Keratinocyte (primary cell): ENCODE data around the gene CDH12. TPM values are rescaled to one million over a fixed set of nuclear protein-coding genes. Genes with fewer than 3 reads are reported as not detected.

Experiments
- DNase-seq: peaks from one replicate; pipeline ENCODE4 v3.0.0-alpha.2; 2011; ENCODE audit warnings: low read depth, missing footprints, low spot score
- FAIRE-seq: peaks from 2 replicates; lab custom pipeline; 2011; peaks lifted over from hg19 to GRCh38; lab: Jason Lieb, UNC
- H2AFZ ChIP-seq: 2 replicates; pipeline ENCODE4 v1.6.0; 2012; ENCODE audit warnings: low read length, control low read depth, inconsistent platforms; ENCODE audit not compliant: control insufficient read depth
- H3K27ac ChIP-seq: 2 replicates; pipeline ENCODE4 v1.5.1; 2011; ENCODE audit warnings: low read length; ENCODE audit not compliant: control insufficient read depth, insufficient read depth
- H3K27me3 ChIP-seq: 3 replicates; pipeline ENCODE4 v1.6.0; 2011; ENCODE audit warnings: low read length; ENCODE audit not compliant: control insufficient read depth, insufficient read depth; ENCODE audit errors: extremely low read depth
- H3K36me3 ChIP-seq, 2 experiments: 2 replicates in 1 of 2; 3 replicates in 1 of 2; pipeline ENCODE4 v1.5.1; 2011; ENCODE audit warnings: low read length in 2 of 2, mild to moderate bottlenecking in 1 of 2; ENCODE audit not compliant: control insufficient read depth in 2 of 2, insufficient read depth in 2 of 2; ENCODE audit errors: extremely low read depth in 1 of 2
- H3K4me1 ChIP-seq: 3 replicates; pipeline ENCODE4 v1.5.1; 2011; ENCODE audit warnings: low read length; ENCODE audit not compliant: control insufficient read depth, insufficient read depth; ENCODE audit errors: extremely low read depth
- H3K4me2 ChIP-seq: 3 replicates; pipeline ENCODE4 v1.6.0; 2011; ENCODE audit warnings: low read depth, low read length; ENCODE audit not compliant: control insufficient read depth, insufficient read depth; ENCODE audit errors: extremely low read depth
- H3K4me3 ChIP-seq, 3 experiments: fragments of 200-600 bp in 1 of 3; sonication (generic) in 1 of 3; 2 replicates in 2 of 3; 3 replicates in 1 of 3; pipeline ENCODE4 v1.5.1; 2011 to 2016; ENCODE audit warnings: low read length in 3 of 3, mild to moderate bottlenecking in 3 of 3, control low read depth in 2 of 3, inconsistent platforms in 1 of 3, low read depth in 1 of 3, mixed read lengths in 1 of 3, mixed run types in 1 of 3, moderate library complexity in 1 of 3; ENCODE audit not compliant: control insufficient read depth in 2 of 3, insufficient read depth in 2 of 3; ENCODE audit errors: extremely low read depth in 1 of 3
- H3K79me2 ChIP-seq: 2 replicates; pipeline ENCODE4 v1.6.0; 2012; ENCODE audit warnings: low read length; ENCODE audit not compliant: control insufficient read depth, insufficient read depth
- H3K9ac ChIP-seq: 3 replicates; pipeline ENCODE4 v1.6.0; 2011; ENCODE audit warnings: low read length; ENCODE audit not compliant: control insufficient read depth, insufficient read depth; ENCODE audit errors: extremely low read depth
- H3K9me1 ChIP-seq: 3 replicates; pipeline ENCODE4 v1.6.0; 2011; ENCODE audit warnings: low read length; ENCODE audit not compliant: control insufficient read depth, insufficient read depth; ENCODE audit errors: extremely low read depth
- H3K9me3 ChIP-seq: 2 replicates; pipeline ENCODE4 v1.5.1; 2012; ENCODE audit warnings: low read depth, low read length; ENCODE audit not compliant: control insufficient read depth
- H4K20me1 ChIP-seq: 3 replicates; pipeline ENCODE4 v1.6.0; 2011; ENCODE audit warnings: low read length; ENCODE audit not compliant: control insufficient read depth, insufficient read depth; ENCODE audit errors: extremely low read depth
- CTCF ChIP-seq, 3 experiments: IDR thresholded peaks in 1 of 3; conservative IDR thresholded peaks in 1 of 3; optimal IDR thresholded peaks in 1 of 3; 2 replicates in 2 of 3; 3 replicates in 1 of 3; pipeline versions ENCODE3 to v1.5.1; 2011; ENCODE audit warnings: low read length in 3 of 3, mild to moderate bottlenecking in 3 of 3, moderate library complexity in 2 of 3, control low read depth in 1 of 3, inconsistent platforms in 1 of 3; ENCODE audit not compliant: insufficient read depth in 2 of 3; ENCODE audit errors: extremely low read depth in 1 of 3
- EZH2 ChIP-seq: IDR thresholded peaks from one replicate; pipeline ENCODE4 v1.6.1; 2012; ENCODE audit warnings: inconsistent platforms, mild to moderate bottlenecking, low read length, moderate library complexity
- dilution Hi-C: fragments of 300-500 bp; cut with MboI; formaldehyde crosslinking; loops from one replicate; pipeline ENCODE4 v1.7.0; 2020; ENCODE audit warnings: low sequenced_read_pairs; ENCODE audit not compliant: extremely low pct_ligation_motif_present
- polyA plus RNA-seq, 5 experiments: library from polyadenylated mRNA; depleted of rRNA in 3 of 5; stranded (reverse) in 3 of 5; stranded (forward) in 1 of 5; unstranded in 1 of 5; fragments of >200 nt; gene quantifications; 1 replicate in 1 of 5; 2 replicates in 3 of 5; 3 replicates in 1 of 5; pipeline versions ENCODE4 v1.2.1 to v1.2.3, GENCODE V29; 2011 to 2012; ENCODE audit warnings: missing spikeins in 2 of 5, low read depth in 1 of 5, low replicate concordance in 1 of 5

CDH12 gene
- polyA plus RNA-seq, 1 donor (not counting 4 experiments of a cell fraction or from before 2014, with no cell fraction given), result not detected

GRCh38 chr5:21792748-21793147 lies 1060.4 kb downstream of the CDH12 start:
- Histone ChIP-seq H3K4me2 (no peak overlapping the region), H3K9me3 (no peaks in the 10 kb centered on the region), H3K4me3 (no peak overlapping the region), H3K9ac (no peak overlapping the region), H4K20me1 (no peaks in the 10 kb centered on the region), H2AFZ (peak overlapping the region; percentile 23), H3K9me1 (no peaks in the 10 kb centered on the region), H3K27me3 (no peaks in the 10 kb centered on the region), H3K27ac (no peak overlapping the region), H3K79me2 (no peaks in the 10 kb centered on the region), H3K4me1 (peaks cover 4% of the 10 kb centered on the region), H3K36me3 (no peaks in the 10 kb centered on the region)
- TF ChIP-seq EZH2 (no peak), CTCF (optimal IDR thresholded peaks at IDR 0.05 in 1 of 3, IDR thresholded peaks at IDR 0.05 in 1 of 3, conservative IDR thresholded peaks at IDR 0.05 in 1 of 3; ENCODE audit: extremely low read depth in 1 of 3, insufficient read depth in 2 of 3, low read length in 3 of 3) (no peak)
- FAIRE-seq, result no peak
- dilution Hi-C loops, result no loop called here
- DNase-seq, result no peak

- no peaks in the 10 kb centered on the region for H3K27me3 ChIP-seq
- H3K4me1 ChIP-seq, result peaks cover 4% of the 10 kb centered on the region
- no peaks in the 10 kb centered on the region for H4K20me1 ChIP-seq
- H3K27ac ChIP-seq, result no peak overlapping the region
- DNase-seq (no peak), FAIRE-seq (no peak)
- no peak overlapping the region for H3K9ac ChIP-seq
- H3K9me1 ChIP-seq, result no peaks in the 10 kb centered on the region
- H3K9me3 ChIP-seq, result no peaks in the 10 kb centered on the region
- no peaks in the 10 kb centered on the region for H3K36me3 ChIP-seq
- H3K79me2 ChIP-seq, result no peaks in the 10 kb centered on the region
- H2AFZ ChIP-seq, result peak overlapping the region; percentile 37
- TF ChIP-seq CTCF (optimal IDR thresholded peaks at IDR 0.05 in 1 of 3, IDR thresholded peaks at IDR 0.05 in 1 of 3, conservative IDR thresholded peaks at IDR 0.05 in 1 of 3; ENCODE audit: extremely low read depth in 1 of 3, insufficient read depth in 2 of 3, low read length in 3 of 3) (no peak), EZH2 (no peak)
- H3K4me3 ChIP-seq, result no peak overlapping the region
- H3K4me2 ChIP-seq, result no peak overlapping the region
- dilution Hi-C loops, result no loop called here
These were observed 1061.8 kb downstream of the CDH12 start for GRCh38 chr5:21791304-21791703.
